ENCODE data around the gene RAPGEF3.

Gene RAPGEF3

DNA sequence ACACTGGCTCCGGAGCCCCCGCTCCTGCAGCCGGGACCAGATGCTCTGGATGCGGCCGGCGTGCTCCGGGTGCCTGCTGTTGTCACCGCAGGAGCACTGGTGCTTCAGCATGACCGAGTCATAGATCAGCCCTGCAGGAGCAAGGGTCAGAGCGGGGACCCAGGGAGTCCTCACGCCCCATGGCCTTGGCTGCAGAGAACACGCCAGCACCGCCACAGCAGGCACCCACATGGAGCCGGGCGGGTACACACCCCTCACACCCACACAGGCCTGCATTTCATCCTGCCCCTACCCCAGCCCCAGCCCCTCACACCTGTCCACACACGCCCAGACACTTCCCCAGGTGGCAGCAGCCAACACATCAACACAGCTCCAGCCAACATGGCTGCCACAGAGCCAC lies 33.2 kb upstream of the RAPGEF3 start:
- DNase-seq (ENCODE audit: extremely low spot score, insufficient read length, low read depth) (no peak), FAIRE-seq (no peak)

DNA sequence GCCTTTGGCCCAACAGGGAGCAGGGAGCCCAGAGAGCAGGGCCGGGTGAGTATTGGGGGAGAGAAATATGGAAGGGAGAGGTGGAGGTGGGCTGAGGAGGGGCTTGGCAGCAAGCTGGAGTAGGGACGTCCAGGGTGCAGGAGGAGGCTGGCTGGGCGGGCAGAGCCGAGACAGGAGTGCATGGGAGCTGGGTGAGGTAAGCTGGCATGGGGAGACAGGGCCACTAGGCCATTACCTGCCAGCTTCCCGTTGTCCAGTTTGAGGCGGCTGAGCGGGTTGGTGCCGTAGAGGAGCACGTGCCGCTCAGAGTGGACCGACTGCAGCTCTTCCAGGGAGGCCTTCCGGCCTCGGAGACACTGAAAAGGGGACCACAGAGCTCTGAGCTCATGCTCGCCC lies 32.7 kb upstream of the RAPGEF3 start:
- DNase-seq (ENCODE audit: extremely low spot score, insufficient read length, low read depth) (no peak), FAIRE-seq (no peak)

DNA sequence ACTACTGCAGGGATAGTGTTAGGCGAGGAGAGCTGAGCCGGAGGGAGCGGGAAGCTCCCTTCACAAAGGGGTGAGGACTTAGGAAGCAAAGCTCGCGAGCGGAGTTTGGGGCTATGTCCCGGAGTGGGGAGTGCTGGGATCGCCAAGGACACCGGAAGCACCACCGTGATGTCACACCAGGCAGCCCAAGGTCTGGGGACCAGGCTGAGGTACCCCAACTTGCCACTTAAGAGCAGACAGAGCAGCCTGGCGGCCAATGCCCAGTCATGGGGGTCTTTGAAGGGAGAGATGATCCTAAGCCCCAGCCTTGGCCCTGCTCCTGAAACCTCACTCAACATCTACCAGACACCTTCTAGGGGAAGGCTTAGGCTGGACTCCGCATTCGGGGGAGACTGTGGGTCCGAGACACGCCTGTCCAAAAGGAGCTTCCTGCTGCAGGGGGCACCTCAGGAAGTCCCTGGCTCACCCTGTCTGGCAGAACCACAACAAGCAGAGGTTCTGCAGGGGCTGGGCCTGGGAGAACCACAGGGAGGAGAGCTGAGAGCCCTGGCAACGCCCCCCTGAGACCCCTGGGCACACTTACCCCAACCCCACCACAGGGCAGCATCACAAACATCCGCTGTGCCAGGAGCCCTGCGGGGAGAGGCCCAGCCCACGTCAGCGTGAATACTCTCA lies 32.1 kb upstream of the RAPGEF3 start:
- no peak for FAIRE-seq
- DNase-seq (ENCODE audit: extremely low spot score, insufficient read length, low read depth), result no peak

DNA sequence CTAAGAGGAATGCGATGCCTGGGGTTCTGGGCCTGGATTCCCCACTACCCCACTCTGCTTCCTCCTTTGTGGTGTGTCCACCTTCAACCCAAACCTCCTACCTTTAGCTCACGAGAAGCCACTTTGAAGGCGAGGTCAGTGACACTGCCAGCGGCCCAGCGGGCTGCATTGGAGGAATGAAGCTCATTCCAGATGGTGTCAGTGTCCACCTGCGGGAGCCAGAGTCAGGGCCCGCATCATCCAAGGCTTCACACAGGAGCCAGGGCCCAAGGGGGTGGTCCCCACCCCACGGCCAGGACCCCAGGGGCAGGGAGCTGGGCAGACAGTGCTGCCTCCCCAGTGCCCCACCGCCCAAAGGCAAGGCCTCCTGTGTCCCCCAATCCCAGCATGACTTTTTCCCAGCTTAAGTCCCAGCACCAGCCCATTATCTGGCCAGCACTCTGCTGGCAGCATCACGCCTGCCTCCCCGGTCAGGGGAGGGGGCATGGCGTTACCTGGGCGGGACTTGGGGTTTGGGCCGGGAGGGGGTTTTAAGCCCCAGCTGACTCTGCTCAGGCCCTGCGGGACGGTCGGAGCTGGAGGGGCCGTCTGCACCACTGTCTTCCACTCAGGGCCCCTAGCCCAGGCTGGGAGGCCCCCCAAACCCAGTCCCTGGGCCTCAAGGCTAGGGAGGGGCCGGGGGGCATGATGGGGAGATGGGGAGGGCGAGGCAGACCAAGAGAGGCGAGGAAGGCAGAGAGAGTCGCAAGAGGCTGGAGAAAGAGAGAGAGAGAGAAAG lies 31.2 kb upstream of the RAPGEF3 start:
- DNase-seq (ENCODE audit: extremely low spot score, insufficient read length, low read depth), result no peak
- FAIRE-seq, result no peak

DNA sequence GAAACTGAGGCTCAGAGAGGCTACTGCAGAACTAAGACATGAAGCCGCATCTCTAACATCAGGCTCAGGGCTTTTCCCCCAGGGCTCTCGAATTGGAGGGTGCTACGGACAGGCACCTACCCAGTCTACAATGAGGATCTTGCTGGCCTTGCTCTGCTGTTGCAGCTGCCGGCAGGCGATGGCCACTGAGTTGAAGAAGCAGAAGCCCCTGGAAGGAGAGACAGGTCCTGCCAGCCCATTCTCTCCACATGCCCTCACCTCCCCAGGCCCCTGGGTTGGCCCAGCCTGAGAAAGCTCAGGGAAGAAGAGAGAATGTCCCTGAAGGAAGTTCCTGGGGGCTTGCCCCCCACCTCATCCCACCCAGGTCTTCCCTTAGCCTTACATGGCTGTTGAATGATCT lies 30.5 kb upstream of the RAPGEF3 start:
- FAIRE-seq (no peak), DNase-seq (ENCODE audit: extremely low spot score, insufficient read length, low read depth) (no peak)

DNA sequence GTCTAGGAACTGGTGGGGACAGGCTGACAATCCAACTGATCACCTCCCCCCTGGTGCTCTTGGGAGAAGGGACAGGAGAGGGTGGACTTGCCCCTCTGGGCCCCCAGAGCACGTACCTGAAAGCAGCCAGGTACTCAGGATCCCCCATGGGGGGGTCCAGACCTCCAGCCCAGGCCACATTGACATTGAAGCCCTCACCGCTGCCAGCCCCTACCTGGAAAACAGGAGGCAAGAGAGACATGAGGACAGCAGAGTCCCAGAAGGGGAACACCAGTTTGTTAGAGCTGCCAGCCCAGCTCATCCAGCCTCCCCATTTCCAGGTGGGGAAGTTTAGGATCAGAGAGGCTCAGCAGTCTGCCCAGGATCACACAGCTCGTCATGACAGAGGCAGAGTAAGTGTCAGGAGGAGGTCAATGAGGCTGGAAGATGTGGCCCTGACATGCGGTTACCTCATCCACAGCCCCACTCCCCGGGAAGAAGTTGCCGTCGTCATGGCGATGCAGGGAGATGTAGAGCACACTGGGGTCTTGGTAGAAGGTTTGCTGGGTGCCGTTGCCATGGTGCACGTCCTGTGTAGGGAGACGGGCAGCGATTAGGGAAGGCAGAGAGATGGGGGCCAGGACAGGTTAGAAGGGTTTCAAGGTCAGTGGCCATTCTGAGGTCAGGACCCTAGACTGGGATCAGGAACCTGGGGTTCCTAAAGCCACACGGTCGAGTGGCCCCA lies 29.1 kb upstream of the RAPGEF3 start:
- no peak for DNase-seq (ENCODE audit: extremely low spot score, insufficient read length, low read depth)
- no peak for FAIRE-seq

DNA sequence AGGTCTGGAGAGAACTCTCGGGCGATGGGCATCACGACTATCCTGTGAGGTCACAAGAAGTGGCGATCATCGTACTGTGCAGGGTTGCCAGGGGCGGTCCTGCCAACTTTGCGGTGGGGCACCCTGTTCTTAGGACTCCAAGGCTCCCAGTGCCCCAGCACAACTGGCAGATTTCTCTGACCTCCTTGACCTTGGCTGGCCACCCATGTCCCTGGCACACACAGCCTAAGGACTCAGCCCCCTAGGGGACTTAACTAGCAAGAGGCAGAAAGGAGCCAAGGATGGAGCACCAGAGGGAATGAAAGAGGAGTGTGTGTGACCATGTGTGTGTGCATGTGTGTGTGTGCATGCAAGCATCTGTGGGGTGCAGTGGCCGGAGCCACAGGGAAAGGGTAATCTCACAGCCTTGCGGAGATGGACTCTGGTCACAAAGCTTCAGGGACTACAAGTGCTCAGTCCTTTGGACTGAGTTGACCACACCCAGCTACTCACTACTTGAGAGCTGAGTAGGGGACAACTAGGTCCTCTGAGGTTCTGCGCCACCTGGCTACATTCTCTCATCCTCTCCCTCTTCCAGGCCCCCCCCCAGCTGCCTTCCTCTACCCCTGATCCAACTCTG lies 28.1 kb upstream of the RAPGEF3 start:
- FAIRE-seq (no peak), DNase-seq (ENCODE audit: extremely low spot score, insufficient read length, low read depth) (no peak)

DNA sequence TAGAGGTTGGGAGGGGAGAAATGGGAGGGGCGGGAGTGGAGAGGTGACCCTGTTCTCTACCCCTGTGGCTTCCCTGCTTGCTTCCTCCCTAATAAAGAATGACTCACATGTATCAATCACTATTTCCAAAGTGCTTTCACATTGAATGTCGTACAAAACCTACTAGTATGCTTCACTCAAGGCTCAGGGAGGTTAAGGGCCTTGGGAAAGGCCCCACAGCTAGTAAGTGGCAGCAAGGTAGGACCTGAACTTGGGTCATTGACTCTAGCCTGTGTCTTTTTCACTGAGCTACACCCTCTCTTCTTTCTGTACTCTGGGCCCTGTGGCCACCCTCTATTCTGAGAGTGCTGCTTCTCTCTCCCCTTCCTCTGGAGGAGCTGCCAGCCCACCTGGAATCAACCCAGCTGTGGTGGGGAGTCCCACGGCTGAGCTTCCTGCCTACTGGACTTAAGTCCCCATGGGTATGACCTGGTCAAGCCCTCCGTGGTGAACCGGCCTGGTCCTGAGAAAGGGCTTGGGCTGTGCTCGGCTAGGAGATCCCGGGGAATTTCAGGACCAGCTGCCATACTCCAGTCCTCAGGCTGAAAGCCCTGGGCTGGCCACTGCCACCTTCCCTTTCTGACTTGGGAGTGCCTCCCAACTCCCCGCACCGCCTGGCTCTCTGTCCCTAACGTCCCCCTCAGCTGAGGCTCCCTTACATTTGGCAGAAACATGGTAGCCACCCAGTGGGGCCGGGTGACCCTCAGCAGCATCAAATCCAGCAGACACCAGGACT lies 27.4 kb upstream of the RAPGEF3 start:
- no peak for DNase-seq (ENCODE audit: extremely low spot score, insufficient read length, low read depth)
- FAIRE-seq, result no peak

DNA sequence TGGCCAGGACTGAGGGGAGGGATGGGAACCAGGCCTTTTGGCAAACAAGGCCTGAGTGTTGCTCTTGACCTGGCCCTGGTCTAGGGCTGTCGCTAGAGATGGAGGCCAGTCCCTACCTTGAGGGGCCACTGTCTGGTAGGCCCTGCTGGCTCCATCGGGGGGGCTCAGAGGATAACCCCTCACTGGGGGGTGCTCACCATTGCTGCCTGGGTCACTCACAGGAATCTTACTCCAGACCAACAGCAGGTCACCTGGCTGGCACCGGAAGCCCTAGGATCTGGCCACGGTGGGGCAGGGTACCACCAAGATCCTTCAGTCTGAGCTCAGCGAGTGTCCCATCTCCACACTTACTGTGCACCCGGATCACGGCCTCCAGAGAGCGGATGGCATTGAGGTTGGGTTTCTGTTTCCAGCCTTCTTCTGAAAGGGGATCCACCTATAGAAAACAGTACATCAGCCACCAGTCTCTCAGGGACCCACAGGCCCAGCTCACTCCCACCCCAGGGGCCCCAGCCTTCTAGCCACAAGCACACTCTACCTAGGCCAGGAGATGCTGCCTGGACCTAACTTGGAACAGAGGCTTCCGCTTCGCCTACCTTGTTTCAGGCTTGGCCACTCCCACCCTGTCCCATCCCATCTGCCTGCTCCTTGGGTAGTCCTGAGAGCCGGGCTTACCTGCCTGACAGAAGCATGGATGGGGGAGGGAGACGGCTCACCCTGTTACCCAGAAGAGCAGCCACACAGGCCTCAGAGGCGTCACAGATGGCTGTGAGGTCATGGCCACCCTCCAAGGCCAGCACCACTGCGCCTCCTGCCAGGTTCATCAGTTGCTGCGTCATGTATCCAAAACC lies 26.6 kb upstream of the RAPGEF3 start:
- no peak for FAIRE-seq
- no peak for DNase-seq (ENCODE audit: extremely low spot score, insufficient read length, low read depth)

DNA sequence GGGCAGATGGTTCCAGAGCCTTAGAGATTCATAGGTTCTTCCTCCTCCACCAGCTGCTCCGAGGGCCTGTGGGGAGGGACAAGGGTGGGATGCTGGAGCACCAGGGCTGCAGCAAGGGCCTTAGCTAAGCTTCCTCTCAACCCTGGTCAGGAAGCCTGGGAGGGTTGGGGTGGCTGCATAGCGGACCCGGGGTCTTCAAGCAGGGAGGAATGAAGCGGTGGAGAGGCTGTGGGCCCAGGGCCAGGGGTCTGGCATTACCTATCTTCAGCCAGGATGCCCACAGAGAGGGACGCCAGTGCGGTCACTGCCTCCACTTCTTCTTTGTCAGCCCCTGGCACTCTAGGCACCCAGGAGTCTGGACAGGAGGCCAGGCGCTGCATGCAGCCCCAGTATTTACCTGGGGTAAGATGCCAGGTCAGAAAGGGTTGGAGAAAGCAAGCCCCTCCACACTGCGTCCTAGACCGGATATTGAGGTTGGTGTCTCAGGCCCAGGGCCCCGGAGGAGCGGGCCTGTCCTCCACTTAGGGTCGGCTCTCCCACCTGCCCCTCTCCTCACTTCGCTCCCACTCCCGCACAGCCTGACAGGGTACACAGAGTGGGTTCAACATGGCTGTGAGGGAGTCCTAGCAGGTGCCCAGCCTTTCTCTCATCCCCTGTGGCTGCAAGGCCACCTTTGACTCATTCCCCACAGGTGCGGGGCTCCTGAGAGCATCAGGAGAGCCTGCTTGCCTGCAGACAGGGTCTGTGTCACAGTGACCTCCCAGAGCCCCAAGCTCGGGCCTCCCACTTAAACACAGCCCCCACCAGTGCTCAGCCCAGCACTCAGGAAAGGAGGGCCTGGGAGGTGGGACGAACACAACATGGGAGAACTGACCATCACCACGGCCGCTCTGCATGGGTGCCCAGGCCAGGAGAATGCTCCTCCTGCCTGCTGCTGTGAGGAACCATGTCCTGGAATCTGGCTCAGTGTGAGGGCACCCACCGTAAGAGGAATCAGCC lies 25.4 kb upstream of the RAPGEF3 start:
- FAIRE-seq (no peak), DNase-seq (ENCODE audit: extremely low spot score, insufficient read length, low read depth) (no peak)

DNA sequence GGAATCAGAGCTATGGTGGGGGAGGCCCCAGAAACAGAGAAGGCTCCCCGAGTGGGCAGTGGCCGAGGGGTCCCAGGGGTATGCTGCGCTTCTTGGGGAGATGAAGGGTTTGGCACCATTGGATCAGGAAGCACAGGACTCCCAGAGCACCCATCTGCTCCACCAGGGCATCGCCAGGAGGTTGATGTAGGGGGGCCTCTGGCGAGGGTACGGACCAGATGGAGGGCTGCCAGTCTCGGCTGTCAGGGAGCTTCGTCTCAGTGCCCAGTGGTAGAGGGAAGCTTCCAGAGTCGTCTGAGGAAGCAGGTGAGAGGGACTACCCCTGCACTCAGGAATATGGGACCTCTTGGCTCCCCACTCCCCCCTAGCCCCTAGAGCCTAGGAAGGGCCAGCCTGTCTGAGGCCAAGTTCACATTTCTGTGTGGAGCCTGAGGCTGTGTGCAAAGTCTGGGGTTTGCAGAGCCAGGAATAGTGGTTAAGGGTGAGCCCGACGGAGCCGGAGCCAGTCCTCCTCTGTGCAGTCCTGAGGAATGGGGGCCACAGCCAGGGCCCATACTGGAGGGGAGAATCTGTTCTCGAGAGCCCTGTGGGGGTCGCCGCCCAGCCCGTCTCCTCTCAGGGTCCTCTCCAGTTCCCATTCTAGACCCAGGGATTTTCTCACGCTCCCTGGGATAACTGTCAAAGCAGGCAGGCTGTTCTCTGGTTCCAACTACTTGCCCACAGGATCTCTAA lies 24.5 kb upstream of the RAPGEF3 start:
- DNase-seq (ENCODE audit: extremely low spot score, insufficient read length, low read depth) (no peak), FAIRE-seq (no peak)

DNA sequence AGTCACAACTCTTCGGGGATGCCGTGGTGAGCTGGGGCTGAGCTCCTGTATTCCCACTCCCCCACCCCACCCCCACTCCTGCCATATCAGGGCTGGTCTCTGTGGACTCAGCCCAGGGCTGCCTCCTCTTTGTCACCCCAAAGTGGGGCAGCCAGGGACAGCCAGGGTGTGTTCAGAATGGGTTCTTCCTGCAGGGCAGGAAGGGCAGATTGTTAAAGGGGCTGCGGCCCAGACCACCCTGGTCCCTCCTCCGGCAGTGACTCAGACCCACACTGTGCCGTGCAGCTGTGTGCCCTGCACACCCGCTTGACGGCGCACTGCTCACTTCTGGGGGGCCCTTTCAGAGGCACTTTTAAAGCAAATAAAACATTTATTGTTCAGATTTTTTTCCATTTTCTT lies 23.7 kb upstream of the RAPGEF3 start:
- DNase-seq (ENCODE audit: extremely low spot score, insufficient read length, low read depth) (no peak), FAIRE-seq (no peak)

DNA sequence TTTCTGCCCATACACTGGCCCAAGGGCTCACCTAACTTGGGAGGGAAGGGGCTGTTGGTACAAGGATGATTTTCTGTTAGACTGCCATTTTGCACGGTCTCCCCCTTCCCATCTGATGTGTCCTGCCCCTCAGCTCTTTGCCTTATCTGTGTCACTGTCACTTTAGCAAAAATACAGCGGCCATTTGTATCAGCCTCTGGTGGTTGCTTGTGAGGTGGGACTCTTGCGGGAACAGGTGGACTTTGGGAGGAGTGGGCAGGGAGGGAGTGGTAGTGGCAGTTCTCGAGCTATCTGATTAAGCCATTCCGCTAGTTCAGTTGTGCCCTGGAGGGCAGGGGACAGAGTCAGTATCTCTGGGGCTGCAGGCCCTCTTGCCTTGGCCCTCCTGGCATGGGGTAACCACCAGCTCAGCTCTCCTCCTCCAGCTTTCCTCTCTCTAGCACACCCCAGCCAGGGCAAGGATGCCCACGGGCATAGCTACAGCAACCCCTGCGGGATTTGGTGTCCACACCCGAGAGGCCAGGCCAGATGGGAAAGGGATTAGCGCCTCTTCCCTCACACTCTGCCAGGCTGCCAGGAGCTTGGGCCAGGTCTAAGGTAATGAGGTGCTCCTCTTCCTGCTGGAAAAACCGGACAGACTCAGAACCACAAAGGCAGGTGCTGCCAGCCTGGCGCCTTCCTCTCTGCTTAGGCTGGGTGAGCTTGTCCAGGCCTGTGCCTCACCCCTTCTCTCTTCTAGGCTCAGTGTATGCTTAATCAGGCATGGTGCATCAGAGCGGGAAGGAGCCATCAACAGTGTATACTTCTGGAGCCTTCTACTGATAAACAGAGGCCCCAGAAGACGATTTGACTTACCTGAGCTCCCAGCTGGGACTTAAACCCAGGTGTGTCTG lies 23.0 kb upstream of the RAPGEF3 start:
- DNase-seq (ENCODE audit: extremely low spot score, insufficient read length, low read depth), result no peak
- FAIRE-seq, result no peak

DNA sequence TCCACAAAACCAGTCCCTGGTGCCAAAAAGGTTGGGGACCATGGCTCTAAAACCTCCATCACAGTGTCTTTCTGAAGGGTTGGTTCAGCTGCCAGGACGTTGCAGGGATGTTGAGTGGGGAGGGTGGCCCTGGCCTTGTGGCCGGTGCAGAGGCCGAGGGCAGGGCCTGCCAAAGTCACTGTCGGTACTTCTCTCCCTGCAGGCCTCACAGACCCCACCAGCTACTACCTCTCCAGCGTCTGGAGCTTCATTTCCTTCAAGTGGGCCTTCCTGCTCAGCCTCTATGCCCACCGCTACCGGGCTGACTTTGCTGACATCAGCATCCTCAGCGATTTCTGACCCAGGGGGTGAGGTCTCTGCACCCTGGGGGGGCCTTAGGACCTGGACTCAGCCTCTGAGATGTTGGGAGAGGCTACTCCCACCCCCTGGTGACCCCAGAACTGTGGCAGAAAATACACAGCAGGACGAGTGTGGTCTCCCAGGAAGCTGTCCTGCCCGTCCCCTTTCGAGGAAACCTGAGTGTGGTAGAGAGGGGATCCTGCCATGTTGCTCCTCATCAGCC lies 21.3 kb upstream of the RAPGEF3 start:
- DNase-seq (ENCODE audit: extremely low spot score, insufficient read length, low read depth), result no peak
- no peak for FAIRE-seq

DNA sequence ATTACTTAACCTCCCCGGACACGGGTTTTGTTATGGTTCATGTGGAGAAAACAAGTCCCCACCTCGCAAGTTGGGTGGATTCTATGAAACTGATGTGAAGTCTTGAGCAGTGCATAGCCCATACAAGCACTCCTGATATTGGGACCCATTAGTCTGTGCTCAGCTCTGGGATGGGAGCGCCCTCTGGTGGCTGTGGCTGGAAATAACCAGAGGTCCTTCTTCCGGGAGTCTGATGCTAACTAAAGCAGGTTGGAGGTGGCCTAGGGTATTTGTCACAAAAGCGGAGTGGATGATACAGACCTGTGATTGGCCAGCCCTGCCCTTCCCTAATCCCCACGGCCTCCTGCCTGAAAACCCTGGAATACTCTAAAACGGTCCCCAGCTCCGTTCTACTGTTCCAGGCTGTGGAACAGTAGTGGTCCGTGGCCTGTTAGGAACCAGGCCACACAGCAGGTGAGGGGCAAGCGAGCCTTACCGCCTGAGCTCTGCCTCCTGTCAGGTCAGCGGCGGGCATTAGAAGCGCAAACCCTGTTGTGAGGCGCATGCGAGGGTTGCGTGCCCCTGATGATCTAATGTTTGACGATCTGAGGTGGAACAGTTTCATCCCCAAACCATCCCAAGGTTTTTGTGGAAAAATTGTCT lies 20.7 kb upstream of the RAPGEF3 start:
- peak; percentile 81 for FAIRE-seq
- DNase-seq (ENCODE audit: extremely low spot score, insufficient read length, low read depth), result peak; percentile 74

DNA sequence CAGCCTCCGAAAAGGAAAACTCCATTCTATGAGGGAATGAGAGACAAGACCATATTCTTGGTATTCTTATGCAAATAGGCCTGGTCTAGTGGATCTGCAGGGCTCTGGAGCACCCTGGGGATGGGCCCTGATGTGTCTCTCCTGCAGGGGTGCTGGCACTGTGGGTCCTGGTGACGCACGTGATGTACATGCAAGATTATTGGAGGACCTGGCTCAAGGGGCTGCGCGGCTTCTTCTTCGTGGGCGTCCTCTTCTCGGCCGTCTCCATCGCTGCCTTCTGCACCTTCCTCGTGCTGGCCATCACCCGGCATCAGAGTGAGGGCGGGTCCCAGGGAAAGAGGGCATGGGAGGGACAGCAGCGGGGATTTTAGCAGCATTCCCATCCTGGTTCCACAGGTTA lies 20.2 kb upstream of the RAPGEF3 start:
- DNase-seq (ENCODE audit: extremely low spot score, insufficient read length, low read depth) (no peak), FAIRE-seq (no peak)

Data from GM18507 (cell line).